Measurements from ENCODE around the gene APLP1.

GRCh38 chr19:35895911-35896642 lies 27.7 kb downstream of the APLP1 start:
- no peak for TF ChIP-seq EZH2phosphoT487 (IDR thresholded peaks at IDR 0.05; ENCODE audit: low read length)
- TF ChIP-seq, protein P1, sequence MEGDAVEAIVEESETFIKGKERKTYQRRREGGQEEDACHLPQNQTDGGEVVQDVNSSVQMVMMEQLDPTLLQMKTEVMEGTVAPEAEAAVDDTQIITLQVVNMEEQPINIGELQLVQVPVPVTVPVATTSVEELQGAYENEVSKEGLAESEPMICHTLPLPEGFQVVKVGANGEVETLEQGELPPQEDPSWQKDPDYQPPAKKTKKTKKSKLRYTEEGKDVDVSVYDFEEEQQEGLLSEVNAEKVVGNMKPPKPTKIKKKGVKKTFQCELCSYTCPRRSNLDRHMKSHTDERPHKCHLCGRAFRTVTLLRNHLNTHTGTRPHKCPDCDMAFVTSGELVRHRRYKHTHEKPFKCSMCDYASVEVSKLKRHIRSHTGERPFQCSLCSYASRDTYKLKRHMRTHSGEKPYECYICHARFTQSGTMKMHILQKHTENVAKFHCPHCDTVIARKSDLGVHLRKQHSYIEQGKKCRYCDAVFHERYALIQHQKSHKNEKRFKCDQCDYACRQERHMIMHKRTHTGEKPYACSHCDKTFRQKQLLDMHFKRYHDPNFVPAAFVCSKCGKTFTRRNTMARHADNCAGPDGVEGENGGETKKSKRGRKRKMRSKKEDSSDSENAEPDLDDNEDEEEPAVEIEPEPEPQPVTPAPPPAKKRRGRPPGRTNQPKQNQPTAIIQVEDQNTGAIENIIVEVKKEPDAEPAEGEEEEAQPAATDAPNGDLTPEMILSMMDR (IDR thresholded peaks at IDR 0.05; ENCODE audit: low read length), result no peak
